Ammon's horn (tissue), 1 donor: ENCODE measurements around the gene ELMO1.

Experiments
- DNase-seq: peaks from one replicate; pipeline ENCODE4 v3.0.0-alpha.2; 2016; ENCODE audit warnings: low spot score

Gene ELMO1

DNA sequence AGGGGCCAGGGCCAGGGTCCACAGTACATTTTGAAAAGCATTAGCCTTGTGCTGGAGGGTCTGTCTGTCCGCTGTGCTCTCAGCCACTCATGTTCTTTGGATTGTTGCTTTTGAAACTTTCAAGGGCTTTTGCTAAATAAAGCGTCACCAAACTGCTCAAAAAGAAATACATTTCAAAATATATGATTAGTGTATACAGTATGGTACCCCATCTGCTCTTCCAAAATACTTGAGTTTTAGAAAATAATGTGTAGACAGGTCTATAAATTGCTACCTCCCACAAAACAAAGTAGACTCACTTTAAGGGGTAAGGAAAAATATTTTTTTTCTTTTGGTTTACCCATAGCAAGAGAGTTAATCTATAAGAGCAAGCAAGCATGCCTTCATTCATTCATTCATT lies 530.1 kb downstream of the ELMO1 start:
- no peak for DNase-seq

DNA sequence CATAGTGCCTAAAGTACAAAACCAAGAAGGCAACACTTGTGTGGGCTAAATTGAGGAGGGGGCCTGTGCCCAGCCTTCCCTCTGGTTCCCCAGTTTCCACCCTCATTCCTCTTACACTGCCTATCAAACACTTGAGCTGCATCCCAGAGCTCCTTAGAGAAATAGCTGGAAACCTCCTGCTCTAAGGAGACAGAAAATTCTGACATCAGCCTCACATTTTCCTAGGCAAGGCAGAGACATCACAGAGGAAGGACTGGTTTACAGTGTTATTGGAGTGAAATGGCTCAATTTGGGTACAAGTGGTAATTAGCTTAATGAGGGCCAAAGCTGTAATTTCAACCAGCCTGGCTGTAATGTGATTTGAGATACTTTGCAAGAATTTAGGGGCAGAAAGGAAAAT lies 532.0 kb downstream of the ELMO1 start:
- DNase-seq, result no peak

DNA sequence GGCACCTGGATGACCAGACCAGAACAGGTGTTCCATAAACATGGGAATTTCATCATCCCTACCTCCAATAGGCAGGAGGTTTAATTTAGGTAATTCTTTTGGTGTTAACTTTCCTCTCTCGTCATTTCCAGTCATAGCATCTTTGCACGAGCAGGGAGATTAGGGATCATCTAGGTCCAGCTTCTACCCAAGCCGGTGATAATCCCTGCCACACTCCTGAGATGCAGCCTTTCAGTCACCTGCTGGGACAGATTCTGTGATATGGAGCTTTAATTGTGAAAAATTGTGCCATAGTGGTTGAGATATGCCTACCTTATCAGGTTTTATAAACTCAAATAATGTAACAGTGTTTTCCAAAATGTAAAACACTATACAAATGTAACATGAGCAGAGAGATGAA lies 532.5 kb downstream of the ELMO1 start:
- DNase-seq, result no peak

DNA sequence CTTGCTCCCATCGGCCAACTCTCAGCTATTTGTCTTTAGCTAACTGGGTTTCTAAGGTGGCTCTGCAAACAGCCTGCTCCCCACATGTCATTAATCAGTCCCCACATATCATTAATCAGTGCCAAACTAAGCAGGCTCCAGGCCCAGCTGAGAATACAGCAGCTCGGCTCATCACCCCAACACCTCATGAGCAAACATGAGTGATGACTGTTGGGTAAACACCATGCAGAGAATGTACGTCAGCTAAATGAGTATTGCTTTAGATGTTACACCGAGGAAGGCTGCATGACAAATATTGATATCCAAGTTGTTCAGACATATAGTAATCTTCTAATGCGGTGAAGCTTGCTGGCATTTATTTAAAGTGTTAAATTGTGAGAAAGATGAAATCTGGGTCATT lies 536.9 kb downstream of the ELMO1 start:
- DNase-seq, result no peak

DNA sequence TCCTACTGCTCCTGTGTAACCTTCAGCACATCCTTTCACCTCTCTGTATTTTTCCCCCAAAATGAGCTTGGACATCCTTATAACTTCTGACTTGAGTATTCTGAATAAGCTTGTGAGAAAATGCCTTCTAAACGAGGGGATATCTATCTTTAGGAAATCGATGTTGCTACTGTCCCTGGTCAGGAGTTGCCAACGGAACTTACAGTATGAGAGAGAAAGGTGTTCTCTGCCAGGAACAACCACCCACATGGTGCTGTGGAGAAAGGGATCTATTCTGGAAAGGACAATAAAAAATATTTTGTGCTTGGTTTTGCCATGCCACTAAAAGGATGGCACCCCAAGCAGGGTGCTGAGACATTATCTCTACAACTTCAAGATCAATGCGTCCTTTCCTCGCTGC lies 537.8 kb downstream of the ELMO1 start:
- no peak for DNase-seq

DNA sequence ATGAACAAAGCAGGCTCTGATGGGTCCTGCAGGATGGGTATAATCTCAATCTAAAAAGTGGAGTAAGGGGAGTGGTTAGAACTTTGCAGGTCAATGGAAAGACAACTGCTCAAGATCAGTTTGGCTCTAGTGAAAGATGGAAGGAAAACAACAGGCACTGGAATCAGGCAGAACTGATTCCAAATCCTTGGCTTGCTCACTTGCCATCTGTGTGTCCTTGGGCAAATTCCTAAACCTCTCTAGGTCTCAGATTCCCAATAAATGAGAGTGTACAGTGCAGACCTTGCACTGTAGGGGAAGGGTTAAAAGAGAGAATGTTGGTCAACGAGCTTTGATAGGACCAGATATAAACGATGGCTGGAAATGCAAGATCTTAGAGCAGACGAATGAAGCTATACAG lies 538.3 kb downstream of the ELMO1 start:
- no peak for DNase-seq

DNA sequence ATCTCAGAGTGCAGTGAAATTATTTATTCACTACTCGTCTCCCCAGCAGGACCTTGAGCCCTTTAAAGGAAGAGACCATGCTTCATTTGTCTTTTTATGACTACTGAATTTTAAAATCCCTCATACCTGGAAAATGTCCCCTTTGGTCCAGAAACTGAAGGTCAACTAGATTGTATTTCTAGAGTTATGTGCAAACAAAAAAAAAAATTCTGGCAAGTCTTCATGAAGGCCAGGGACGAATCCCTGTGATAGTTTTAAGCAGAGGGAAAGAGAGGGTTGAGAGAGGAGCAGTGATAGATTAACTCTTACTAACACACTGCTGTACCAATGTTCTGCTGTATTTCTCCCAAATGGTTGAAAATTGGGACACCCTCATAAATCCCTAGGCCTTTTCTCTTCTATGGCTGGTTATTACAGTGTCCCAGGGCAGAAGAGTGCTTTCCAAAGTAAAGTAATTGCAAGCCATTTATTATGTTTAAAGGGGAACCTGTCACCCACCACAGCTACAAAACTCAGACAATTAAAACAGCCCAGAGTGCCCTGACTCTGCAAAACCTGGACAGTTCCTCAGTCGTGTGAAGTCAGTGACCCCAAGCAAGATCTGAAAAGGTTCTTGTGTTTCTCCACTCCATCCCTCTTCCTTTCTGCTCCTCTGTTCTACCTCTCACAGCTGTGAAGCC lies 541.6 kb downstream of the ELMO1 start:
- no peak for DNase-seq

DNA sequence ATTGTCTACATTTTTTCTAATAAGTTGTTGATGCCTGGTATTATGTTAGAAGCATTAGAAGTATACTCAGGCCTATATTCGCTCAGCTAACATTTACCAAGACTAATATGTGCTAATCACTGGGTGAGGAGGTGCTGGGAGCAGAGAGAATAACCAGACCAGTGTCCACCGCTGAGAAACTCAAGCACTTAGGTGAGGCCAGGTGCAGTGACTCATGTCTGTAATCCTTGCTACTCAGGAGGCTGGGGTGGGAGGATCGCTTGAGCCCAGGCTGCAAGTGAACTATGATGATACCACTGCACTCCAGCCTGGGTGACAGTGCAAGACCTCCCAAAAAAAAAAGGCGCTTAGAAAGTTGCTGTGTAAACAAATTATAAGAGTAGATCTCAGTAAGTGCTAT lies 542.2 kb downstream of the ELMO1 start:
- no peak for DNase-seq

DNA sequence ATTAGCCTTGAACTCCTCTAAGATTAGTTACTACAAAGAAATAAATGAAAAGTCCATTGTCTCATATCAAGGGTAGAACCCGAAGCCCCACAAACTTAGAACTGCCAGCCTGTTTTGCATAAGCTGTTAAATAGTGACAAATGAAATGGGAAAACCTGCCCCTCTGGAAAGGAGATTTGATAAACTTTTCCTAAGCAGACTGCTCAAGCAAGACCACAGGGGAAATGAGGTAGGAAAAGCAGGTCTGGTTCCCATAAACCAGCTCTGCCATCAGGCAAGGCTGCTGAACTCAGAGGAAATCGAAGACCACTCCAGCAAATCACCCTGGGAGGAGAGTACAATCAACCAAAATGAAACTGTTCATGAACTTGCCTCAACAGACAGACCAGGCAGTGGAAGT lies 542.8 kb downstream of the ELMO1 start:
- DNase-seq, result no peak

DNA sequence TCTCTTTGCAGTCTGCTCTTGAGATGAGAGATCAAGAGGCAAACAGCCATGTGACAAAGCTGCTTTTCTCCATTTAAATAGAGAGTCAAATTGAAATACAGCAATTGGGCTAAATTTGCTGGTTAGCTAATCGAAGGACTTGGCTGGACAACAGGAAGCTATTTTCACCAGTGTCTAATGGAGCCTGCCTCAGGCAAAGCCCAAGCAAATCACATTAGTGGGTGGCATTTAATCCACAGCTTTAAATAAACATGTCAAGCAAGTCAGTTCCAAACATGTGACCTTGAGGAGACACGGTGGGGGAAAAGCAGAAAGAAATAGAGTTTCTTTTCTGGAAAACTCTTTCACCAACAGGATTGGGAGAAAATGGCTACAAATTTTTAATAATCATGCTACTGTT lies 543.9 kb downstream of the ELMO1 start:
- no peak for DNase-seq

DNA sequence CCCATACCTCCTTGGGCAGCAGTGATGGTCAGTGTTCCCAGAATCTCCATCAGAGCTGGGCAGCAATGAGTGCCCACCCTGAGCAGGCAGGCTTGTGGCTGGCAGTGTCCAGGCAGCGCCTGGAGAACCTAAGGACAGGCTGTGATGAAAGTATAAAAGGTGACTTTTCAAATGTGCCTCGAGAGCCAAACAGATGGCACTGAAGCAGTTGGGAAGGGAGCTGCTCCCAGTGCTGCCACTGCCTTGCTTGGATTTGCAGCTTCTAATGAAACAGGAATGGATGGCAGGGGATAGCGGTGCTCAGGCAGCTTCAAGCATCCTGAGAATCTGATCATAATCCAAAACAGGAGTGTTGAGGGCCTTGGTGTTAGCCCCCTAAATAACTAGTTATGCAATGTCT lies 544.6 kb downstream of the ELMO1 start:
- DNase-seq, result no peak

DNA sequence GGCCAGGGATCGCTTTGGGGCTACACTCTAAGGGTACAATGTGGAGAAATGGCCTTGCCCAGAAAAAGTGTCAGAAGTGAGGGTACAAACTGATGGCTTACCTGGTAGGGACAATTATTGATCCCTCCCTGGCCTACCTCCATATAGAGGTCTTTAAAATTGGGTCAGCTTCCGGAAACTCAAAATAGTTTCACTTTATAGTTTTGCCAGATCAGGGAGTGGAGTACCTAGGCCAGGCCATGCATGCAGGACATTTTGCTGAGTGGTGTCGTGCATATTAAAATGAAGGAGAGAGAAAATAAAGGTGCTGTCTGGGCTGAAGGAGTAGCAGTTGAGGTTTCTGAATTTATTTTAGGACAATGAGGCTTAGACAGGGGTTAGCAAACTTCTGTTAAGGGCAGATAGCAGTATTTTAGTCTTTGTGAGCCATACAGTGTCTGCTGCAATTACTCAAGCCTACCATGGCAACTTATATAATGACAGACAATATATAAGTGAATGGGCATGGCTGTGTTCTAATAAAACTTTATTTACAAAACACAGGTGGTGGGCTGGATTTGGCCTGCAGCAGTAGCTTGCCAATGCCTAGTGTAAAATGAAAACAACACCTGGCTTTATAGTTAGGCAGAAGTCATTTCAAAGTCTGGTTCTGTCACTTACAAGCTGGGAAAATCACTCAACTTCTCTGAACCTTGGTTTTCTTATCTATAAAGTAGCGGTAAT lies 547.5 kb downstream of the ELMO1 start:
- DNase-seq, result no peak

DNA sequence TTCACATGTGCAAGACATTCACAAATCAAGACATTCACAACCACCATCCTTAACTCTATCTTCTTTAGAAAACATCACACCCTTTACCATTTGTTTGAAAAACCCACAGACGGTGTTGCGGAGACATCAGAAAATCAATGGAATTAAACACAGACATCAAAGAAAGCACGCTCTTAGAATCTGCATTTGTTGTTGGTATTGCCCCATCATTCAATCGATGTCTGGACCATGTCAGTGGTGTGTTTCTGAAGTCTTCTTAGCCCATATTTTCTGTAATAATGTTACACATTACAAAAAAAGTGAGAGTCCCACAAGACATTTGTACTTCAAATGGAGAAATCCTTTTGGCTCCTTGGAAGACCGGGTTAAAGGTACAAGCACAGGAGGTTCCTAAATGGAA lies 550.5 kb downstream of the ELMO1 start:
- no peak for DNase-seq

DNA sequence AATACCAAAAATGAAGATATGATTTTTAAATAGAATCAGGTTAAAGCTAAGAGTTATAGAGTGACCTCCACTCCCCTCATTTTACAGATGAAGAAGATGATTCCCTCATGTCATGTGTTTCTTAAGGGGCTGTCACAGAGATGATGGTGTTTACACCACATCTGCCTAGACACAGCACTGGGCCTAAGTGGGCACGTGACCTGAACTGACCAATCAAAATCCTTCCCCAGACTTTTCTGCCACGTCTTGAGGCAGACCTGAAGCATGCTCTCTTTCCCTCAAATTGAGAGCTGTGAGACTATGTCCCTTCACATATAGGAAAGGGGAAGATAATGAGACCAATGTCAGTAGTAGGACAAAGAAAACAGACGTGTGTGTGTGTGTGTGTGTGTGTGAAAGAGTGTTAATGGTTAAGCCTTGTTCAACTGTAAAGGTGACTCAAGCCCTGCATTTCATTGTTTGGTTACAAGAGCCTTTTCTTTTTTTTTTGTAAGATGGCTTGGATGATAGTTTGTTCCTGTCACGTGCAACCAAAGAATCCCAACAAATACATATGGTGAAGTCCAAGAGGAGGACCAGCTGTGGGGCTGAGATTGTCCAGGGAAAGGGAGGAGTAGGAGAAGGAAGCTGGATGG lies 551.6 kb downstream of the ELMO1 start:
- no peak for DNase-seq

DNA sequence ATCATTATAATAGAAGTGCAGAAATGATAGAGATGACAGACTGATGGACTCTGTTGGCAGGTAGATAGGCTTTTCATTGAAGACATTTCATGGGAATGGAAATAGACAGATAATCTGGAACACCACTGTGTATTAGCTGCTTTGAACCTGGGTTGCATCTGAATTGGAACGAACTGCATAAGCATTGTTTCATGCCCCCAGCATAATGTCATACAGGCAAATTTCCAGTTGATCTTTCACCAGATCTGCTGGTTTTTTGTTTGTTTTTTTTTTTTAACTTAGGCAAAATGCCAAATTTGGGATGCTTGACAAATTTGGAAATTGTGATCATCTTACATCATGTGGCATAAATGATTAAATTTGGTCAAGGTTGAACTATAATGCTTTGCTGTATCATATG lies 552.2 kb downstream of the ELMO1 start:
- no peak for DNase-seq

DNA sequence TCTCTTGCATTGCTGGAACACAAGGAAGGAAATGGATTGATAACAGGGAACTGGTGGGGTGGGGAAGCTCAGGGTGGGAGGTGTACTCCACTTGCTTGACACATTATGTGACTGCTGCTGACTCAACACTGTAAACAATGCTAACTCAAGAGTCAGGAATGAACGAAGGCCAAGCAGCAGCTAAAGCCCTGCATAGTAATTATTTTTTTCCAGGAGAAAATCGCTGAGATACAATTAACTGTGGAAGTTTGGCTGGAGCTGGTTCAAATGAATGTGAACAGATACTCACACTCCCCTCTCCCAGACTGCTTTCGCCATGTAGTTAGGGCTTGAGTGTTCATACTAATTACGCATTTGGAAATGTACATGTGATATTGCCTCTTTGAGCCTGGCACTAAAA lies 553.5 kb downstream of the ELMO1 start:
- no peak for DNase-seq

DNA sequence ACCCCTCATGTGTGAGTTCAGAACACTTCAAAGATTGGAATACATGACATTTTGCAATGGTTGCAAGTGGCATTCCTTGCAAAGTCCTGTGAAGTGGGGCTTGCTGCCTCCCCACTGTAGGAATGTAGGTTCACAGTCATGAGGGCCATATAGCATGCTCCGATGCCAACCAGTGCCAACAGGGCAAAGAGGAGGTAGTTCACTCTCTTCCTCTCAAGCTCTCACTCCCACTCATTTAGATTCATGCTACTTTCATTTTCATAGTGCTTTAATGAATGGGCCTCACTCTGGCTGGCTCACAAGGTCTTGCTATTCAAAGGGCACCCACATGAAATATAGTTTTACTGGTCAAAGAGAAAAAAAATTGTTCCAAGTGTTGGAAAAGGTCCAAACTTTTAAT lies 554.5 kb downstream of the ELMO1 start:
- no peak for DNase-seq

DNA sequence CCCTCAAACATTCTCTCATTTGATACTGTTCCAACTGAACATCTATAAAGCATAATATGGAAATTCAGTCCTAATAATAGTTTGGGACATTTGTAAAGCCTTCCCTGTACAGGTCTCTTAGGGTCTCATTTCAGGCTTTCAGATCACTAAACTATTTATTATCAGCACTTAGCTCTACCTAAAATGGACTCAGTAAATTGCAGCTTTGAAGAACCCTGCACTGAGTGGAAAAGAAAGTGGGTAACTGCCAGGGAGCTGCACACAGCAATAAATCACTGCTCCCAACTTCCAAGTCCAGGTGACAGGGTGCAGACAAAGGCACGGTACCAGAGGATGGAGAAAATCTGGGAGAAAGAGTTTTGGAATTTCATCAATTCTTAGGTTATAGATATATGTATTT lies 559.5 kb downstream of the ELMO1 start:
- no peak for DNase-seq

DNA sequence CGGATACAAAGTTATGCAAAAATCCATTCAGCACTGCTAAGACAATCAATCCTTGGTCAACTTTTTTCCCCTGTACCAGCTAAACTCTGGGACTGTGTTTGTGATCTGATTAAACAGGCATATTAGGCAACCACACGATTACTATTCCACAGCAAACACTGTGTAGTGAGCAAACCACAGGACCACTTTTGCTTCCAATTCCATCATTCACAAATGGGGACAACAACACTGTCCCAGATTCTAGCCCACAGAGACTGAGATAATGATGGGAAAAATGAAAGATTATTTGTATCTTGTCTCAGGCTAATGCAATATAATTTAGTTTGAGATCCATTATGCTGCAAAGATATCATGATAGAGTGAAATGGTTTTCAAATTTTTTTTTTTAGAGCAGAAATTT lies 560.7 kb downstream of the ELMO1 start:
- no peak for DNase-seq

DNA sequence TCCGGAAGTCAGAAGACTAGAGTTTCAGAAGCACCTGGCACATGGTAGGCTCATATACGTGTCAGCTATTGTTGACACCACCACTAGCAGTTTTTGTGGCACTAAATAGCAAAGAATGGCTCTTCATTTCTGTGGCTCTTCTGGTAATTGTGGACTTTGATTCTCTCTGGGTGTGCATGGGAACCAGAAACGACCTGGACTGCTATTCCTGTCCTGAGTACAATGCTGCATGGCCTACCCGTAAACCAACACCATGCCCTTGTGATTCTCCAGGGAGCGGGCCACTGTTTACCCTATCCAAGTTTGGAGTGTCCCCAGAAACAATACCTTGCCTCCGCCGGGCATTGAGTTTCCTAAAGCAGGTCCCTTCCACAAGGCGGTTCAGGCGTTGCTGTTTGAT lies 561.4 kb downstream of the ELMO1 start:
- DNase-seq, result no peak

DNA sequence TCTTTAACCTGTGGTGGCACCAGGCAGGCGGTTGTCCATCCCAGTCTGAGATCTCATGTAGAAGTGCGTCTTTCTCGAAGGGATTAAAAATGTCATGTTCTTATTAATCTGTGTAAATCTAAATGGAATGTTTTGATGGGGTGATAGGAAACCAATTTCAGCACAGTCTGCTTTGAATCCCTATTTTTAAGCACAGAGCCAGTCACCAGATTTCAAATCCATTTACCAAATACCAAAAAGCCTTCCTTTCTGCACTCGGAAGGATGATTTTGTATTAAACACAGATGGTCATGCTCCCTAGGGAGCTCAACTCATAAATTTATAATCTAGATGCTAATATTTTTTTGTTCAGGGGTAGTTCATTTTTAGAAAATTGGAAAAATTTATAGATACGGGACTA lies 563.8 kb downstream of the ELMO1 start:
- DNase-seq, result peak; percentile 28

DNA sequence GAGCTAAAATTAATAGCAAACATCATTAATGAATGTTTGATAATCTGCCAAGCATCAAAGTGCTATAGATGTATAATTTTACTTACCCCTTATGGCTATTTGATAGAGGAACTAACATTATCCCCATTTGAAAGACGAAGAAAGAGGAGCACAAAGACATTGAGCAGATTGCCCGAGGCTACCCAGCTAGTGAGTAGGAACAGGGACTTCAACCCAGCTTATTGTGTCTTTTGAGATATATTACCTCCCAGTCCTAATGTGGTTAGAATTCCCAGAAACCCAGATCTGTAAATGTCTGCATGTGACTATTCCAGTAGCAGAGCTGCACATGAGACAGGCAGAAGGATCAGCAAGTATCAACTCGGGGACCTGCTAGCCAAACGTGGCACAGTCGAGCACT lies 564.3 kb downstream of the ELMO1 start:
- no peak for DNase-seq

DNA sequence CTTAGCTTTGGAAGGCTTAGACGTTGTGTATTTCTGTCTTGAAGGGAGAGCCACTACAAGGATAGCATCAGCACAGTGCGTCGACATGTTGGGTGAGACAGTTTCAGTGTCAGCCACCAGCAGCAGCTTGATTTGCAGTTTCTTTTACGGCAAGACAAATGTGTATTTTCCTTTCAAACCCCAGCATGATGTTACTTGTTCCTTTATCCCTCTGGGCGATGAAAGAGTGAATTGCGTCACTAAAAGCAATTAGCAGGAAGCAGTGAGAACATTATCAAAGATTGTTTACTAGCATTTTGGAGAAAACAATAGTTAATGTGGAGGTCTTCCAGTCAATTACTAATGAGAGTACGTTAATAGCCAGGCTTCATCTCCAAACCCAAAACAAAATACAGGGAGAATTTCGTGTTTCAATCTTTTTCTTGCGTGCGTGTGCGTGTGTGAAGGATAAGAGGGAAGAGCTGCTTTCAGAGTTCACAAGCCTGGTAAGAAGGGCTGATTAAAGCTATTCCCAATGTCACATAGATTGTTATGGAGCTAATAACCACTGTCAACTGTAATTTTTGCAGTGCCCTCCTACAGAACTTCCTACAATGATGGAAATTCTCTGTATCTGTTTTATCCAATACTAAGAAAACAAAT lies 567.3 kb downstream of the ELMO1 start:
- DNase-seq, result peak; percentile 16
